ENCODE results near the gene FOXP1. TPM values are rescaled to one million over a fixed set of nuclear protein-coding genes. Genes with fewer than 3 reads are reported as not detected.

The FOXP1 gene
- total RNA-seq, 4 donors from 2014 or later, result 103 to 173 (median 140) TPM

GRCh38 chr3:71393093-71393492 lies 190.4 kb downstream of the FOXP1 start:
- H3K27me3 ChIP-seq, result no peaks in the 10 kb centered on the region
- no peak overlapping the region for H3K27ac ChIP-seq
- H3K36me3 ChIP-seq, result no peaks in the 10 kb centered on the region
- DNase-seq, result no peak
- TF ChIP-seq POLR2A (IDR thresholded peaks at IDR 0.05) (no peak), CTCF (IDR thresholded peaks at IDR 0.05) (no peak)
- peaks cover 3 to 38% (median 12%) of the 10 kb centered on the region in 4 donors for H3K4me1 ChIP-seq
- no peaks in the 10 kb centered on the region for H3K9me3 ChIP-seq
- H3K4me3 ChIP-seq, result no peak overlapping the region

GRCh38 chr3:71392251-71392650 lies 191.3 kb downstream of the FOXP1 start:
- Histone ChIP-seq H3K9me3 (no peaks in the 10 kb centered on the region), H3K4me1 (peaks cover 3 to 30% (median 12%) of the 10 kb centered on the region in 4 donors), H3K4me3 (no peak overlapping the region), H3K27ac (peak overlapping the region in 2 of 4 donors; percentile 48 to 69), H3K27me3 (no peaks in the 10 kb centered on the region), H3K36me3 (no peaks in the 10 kb centered on the region)
- no peak for DNase-seq
- TF ChIP-seq CTCF (IDR thresholded peaks at IDR 0.05), result no peak

GRCh38 chr3:71391361-71391760 lies 192.2 kb downstream of the FOXP1 start:
- no peak for TF ChIP-seq CTCF (IDR thresholded peaks at IDR 0.05)
- Histone ChIP-seq H3K9me3 (no peaks in the 10 kb centered on the region), H3K36me3 (no peaks in the 10 kb centered on the region), H3K27ac (peak overlapping the region in 2 of 4 donors; percentile 48 to 69), H3K27me3 (no peaks in the 10 kb centered on the region), H3K4me1 (peaks cover 3 to 26% (median 12%) of the 10 kb centered on the region in 4 donors), H3K4me3 (no peak overlapping the region)
- DNase-seq, result no peak

DNA sequence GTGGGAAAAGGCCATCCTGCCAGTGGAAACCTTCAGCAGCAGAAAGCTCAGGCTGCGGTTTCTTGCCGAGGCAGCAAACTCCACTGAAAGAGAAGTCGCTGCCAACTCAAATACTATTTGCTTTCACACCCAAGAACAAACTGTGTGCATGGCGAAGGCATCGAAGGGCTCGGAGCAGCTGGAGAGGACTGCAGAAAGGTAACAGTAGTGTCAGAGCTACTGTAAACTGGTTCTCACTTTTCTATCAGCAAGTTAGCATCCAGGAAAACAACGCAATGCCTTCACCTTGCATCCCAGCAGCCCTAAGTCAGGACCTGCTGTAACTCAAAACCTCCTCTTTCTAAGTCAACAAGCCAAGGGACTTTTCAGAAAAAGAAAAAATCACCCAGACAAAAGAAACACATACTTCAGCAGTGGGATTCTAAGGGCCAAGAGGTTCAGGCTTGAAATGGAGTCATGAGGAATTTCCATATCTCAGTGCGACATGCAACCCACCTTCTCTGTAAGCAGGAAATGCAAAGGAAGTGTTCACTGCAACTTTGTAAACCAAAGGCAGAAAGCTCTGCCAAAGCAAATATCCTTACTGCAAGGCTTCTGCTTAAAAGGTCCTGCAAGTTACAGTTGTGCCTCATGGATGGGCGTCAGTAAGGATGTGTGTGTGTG lies 193.5 kb downstream of the FOXP1 start:
- peak overlapping the region; percentile 31 to 69 (median 43) for H3K27ac ChIP-seq
- peak overlapping the region in 1 of 4 donors; percentile 7 for H3K4me3 ChIP-seq
- H3K9me3 ChIP-seq, result no peaks in the 10 kb centered on the region
- DNase-seq, result peak; percentile 51 to 71 (median 58)
- no peaks in the 10 kb centered on the region for H3K27me3 ChIP-seq
- peaks cover 3 to 22% (median 12%) of the 10 kb centered on the region in 4 donors for H3K4me1 ChIP-seq
- TF ChIP-seq CTCF (IDR thresholded peaks at IDR 0.05) (no peak), POLR2A (IDR thresholded peaks at IDR 0.05) (no peak)
- H3K36me3 ChIP-seq, result no peaks in the 10 kb centered on the region

GRCh38 chr3:71389191-71389590 lies 194.3 kb downstream of the FOXP1 start:
- Histone ChIP-seq H3K4me3 (no peak overlapping the region), H3K27ac (peak overlapping the region in 2 of 4 donors; percentile 35 to 69), H3K4me1 (peaks cover 3 to 24% (median 12%) of the 10 kb centered on the region in 4 donors), H3K36me3 (no peaks in the 10 kb centered on the region), H3K9me3 (no peaks in the 10 kb centered on the region), H3K27me3 (no peaks in the 10 kb centered on the region)
- DNase-seq, result no peak
- no peak for TF ChIP-seq POLR2A (IDR thresholded peaks at IDR 0.05)
- TF ChIP-seq CTCF (IDR thresholded peaks at IDR 0.05), result no peak
